MCF 10A (cell line): ENCODE data around the gene DNAL1. TPM values are rescaled to one million over a fixed set of nuclear protein-coding genes. Genes with fewer than 3 reads are reported as not detected.
A peak's percentile ranks its signal among the peaks of the same experiment; 100 is the strongest.

Experiments
- BruUV-seq: library from RNA; stranded (reverse); fragments of 400-500 nt; replicated peaks from 2 replicates; lab custom pipeline; 2021; lab: Mats Ljungman, UMichigan
- CTCF ChIA-PET: fragments of 300-600 bp; sonication (Branson Sonifier 250); formaldehyde crosslinking; extraction: SDS; loops from one replicate; lab custom pipeline; 2021; ENCODE audit warnings: antibody characterized with exemption, inconsistent platforms; lab: Yijun Ruan, JAX
- POLR2A ChIA-PET: fragments of 300-600, 350-650 bp; sonication (Branson Sonifier 250); formaldehyde crosslinking; extraction: SDS; loops from one replicate; lab custom pipeline; 2020; ENCODE audit warnings: antibody characterized with exemption, inconsistent platforms; lab: Yijun Ruan, JAX
- DNase-seq: peaks from one replicate; pipeline ENCODE4 v3.0.0-alpha.2; 2018; ENCODE audit not compliant: unreplicated experiment
- H3K27ac Mint-ChIP-seq: one replicate; pipeline ENCODE4 v1.8.0; 2022; ENCODE audit warnings: mild to moderate bottlenecking, low read depth, mixed read lengths; ENCODE audit not compliant: unreplicated experiment
- H3K27me3 Mint-ChIP-seq: one replicate; pipeline ENCODE4 v1.8.0; 2022; ENCODE audit warnings: mixed read lengths; ENCODE audit not compliant: insufficient read depth, unreplicated experiment
- H3K36me3 Mint-ChIP-seq: one replicate; pipeline ENCODE4 v1.8.0; 2022; ENCODE audit warnings: mild to moderate bottlenecking, moderate library complexity, mixed read lengths; ENCODE audit not compliant: insufficient read depth, unreplicated experiment
- H3K4me1 Mint-ChIP-seq: one replicate; pipeline ENCODE4 v1.8.0; 2022; ENCODE audit warnings: mixed read lengths; ENCODE audit not compliant: insufficient read depth, unreplicated experiment
- H3K4me3 Mint-ChIP-seq: one replicate; pipeline ENCODE4 v1.8.0; 2022; ENCODE audit warnings: mild to moderate bottlenecking, moderate library complexity, mixed read lengths; ENCODE audit not compliant: unreplicated experiment
- H3K9me3 Mint-ChIP-seq: one replicate; pipeline ENCODE4 v1.8.0; 2022; ENCODE audit warnings: mixed read lengths; ENCODE audit not compliant: unreplicated experiment
- CTCF ChIP-seq: fragments of 200-600 bp; IDR thresholded peaks from one replicate; pipeline ENCODE4 v1.8.0; 2022; ENCODE audit warnings: antibody characterized with exemption, mild to moderate bottlenecking; ENCODE audit not compliant: unreplicated experiment
- intact Hi-C: fragments of 100-400 bp; cut with micrococcal nuclease; formaldehyde crosslinking; loops from 2 replicates; pipeline ENCODE4 v1.14.1; 2022
- total RNA-seq: library from RNA; stranded (reverse); gene quantifications from 2 replicates; pipeline ENCODE4 v1.2.3, GENCODE V29; 2022

DNAL1 gene
- total RNA-seq, 1 experiment from 2014 or later = 18.5 TPM

GRCh38 chr14:73623504-73624054 is 21.2 kb upstream of the DNAL1 start:
- no peak for DNase-seq
- no peaks in the 10 kb centered on the region for H3K9me3 Mint-ChIP-seq
- no peaks in the 10 kb centered on the region for H3K4me1 Mint-ChIP-seq
- BruUV-seq = no TSS peak
- TF ChIP-seq CTCF = no peak
- H3K27me3 Mint-ChIP-seq = no peaks in the 10 kb centered on the region
- intact Hi-C loops = no loop called here
- no peak overlapping the region for H3K27ac Mint-ChIP-seq
- ChIA-PET POLR2A (no interaction called here), CTCF (interaction anchor here (0.5 to 1.2 kb wide), 6 partner anchors 10 to 424 kb away, joined by 3 to 5 read pairs (median 3); no protein-coding TSS in a partner anchor)
- H3K36me3 Mint-ChIP-seq = no peaks in the 10 kb centered on the region
- H3K4me3 Mint-ChIP-seq = no peak overlapping the region

DNA sequence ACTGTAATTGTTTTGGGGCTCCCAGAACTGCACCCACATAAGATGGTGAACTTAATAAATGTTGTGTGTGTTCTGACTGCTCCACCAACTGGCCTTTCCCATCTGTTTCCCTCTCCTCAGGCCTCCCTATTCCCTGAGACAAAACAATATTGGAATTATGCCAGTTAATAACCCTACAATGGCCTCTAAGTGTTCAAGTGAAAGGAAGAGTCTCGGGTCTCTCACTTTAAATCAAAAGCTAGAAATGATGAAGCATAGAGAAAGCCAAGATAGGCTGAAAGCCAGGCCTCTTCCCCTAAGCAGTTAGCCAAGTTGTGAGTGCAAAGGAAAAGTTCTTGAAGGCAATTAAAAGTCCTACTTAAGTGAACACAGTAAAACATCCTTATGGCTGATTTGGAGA is 19.1 kb upstream of the DNAL1 start:
- H3K27ac Mint-ChIP-seq = no peak overlapping the region
- intact Hi-C loops = no loop called here
- no TSS peak for BruUV-seq
- DNase-seq = no peak
- no peak for TF ChIP-seq CTCF
- ChIA-PET POLR2A (interaction anchor here (0.9 to 1.3 kb wide), 2 partner anchors 8 to 24 kb away, joined by 3 to 4 read pairs; no protein-coding TSS in a partner anchor), CTCF (interaction anchor here (1.4 kb wide), 1 partner anchor 117 kb away, joined by 12 read pairs; no protein-coding TSS in a partner anchor)
- no peaks in the 10 kb centered on the region for H3K9me3 Mint-ChIP-seq
- H3K4me1 Mint-ChIP-seq = no peaks in the 10 kb centered on the region
- H3K36me3 Mint-ChIP-seq = no peaks in the 10 kb centered on the region
- H3K4me3 Mint-ChIP-seq = no peak overlapping the region
- H3K27me3 Mint-ChIP-seq = no peaks in the 10 kb centered on the region

- no peak for DNase-seq
- Mint-ChIP-seq H3K4me1 (no peaks in the 10 kb centered on the region), H3K9me3 (no peaks in the 10 kb centered on the region), H3K4me3 (no peak overlapping the region), H3K27me3 (no peaks in the 10 kb centered on the region), H3K27ac (no peak overlapping the region), H3K36me3 (no peaks in the 10 kb centered on the region)
- no peak for TF ChIP-seq CTCF
- intact Hi-C loops = no loop called here
- no TSS peak for BruUV-seq
- ChIA-PET CTCF (interaction anchor here (0.6 to 1.4 kb wide), 5 partner anchors 11 to 285 kb away, joined by 3 to 12 read pairs (median 3); no protein-coding TSS in a partner anchor), POLR2A (interaction anchor here (1.3 kb wide), 1 partner anchor 10 kb away, joined by 3 read pairs; no protein-coding TSS in a partner anchor)
These were observed 17.6 kb upstream of the DNAL1 start for GRCh38 chr14:73627151-73627558.

- BruUV-seq = no TSS peak
- CTCF ChIA-PET = interaction anchor here (3.0 kb wide), 1 partner anchor 121 kb away, joined by 27 read pairs; no protein-coding TSS in a partner anchor
- POLR2A ChIA-PET = no interaction called here
These were observed 14.6 kb upstream of the DNAL1 start for GRCh38 chr14:73630009-73630780.

More at GRCh38 chr14:73630009-73630780, 14.6 kb upstream of the DNAL1 start:
- Mint-ChIP-seq H3K4me3 (no peak overlapping the region), H3K27ac (peak overlapping the region; percentile 9), H3K27me3 (no peaks in the 10 kb centered on the region), H3K4me1 (peaks cover 4% of the 10 kb centered on the region), H3K9me3 (no peaks in the 10 kb centered on the region), H3K36me3 (peaks cover 6% of the 10 kb centered on the region)
- TF ChIP-seq CTCF = no peak
- intact Hi-C loops = no loop called here
- DNase-seq = no peak
